ENCODE results near the gene C8G. TPM values are rescaled to one million over a fixed set of nuclear protein-coding genes. Genes with fewer than 3 reads are reported as not detected.

C8G gene
- total RNA-seq, 1 donor from 2014 or later, result not detected

DNA sequence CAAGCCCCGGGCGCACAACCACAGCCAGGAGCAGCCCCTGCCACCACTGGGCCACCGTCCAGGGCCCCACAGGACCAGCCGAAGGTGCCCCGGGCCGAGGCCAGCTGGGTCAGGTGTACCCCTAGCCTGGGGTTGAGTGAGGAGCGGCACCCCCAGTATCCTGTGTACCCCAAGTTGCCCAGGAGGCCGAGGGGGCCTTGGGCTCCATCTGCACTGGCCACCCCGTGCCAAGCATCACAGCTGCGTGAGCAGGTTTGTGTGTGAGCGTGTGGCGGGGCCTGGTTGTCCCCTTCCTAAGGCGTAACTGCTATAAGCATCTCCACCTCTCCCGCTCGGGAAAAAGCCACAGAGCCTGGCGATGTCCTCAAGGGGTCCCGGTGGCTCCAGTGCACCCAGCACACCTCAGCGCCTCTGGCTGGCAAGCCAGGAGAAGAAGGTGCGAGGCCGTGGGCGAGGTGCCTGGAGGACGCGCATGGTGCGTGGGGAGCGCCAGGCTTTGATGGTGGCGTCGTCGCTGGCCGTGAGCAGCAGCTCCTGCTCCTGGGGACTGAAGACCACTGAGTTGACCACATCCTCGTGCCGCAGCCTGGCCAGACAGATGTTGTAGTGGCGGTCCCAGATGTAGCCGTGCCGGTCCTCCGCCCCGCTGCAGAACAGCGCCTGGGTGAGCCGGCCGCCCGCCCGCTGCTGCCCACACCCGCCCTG is 4.4 kb upstream of the C8G start:
- Histone ChIP-seq H3K4me3 (ENCODE audit: low read depth, low read length) (no peak overlapping the region), H3K36me3 (ENCODE audit: control insufficient read depth, insufficient read depth, low read length) (peaks cover 1% of the 10 kb centered on the region), H3K27me3 (ENCODE audit: control insufficient read depth, insufficient read depth, low read length) (no peaks in the 10 kb centered on the region)
- TF ChIP-seq, protein P1, sequence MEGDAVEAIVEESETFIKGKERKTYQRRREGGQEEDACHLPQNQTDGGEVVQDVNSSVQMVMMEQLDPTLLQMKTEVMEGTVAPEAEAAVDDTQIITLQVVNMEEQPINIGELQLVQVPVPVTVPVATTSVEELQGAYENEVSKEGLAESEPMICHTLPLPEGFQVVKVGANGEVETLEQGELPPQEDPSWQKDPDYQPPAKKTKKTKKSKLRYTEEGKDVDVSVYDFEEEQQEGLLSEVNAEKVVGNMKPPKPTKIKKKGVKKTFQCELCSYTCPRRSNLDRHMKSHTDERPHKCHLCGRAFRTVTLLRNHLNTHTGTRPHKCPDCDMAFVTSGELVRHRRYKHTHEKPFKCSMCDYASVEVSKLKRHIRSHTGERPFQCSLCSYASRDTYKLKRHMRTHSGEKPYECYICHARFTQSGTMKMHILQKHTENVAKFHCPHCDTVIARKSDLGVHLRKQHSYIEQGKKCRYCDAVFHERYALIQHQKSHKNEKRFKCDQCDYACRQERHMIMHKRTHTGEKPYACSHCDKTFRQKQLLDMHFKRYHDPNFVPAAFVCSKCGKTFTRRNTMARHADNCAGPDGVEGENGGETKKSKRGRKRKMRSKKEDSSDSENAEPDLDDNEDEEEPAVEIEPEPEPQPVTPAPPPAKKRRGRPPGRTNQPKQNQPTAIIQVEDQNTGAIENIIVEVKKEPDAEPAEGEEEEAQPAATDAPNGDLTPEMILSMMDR (IDR thresholded peaks at IDR 0.05; ENCODE audit: insufficient read depth, low read length, poor library complexity, severe bottlenecking), result no peak
- no peak for DNase-seq (ENCODE audit: low read depth)

DNA sequence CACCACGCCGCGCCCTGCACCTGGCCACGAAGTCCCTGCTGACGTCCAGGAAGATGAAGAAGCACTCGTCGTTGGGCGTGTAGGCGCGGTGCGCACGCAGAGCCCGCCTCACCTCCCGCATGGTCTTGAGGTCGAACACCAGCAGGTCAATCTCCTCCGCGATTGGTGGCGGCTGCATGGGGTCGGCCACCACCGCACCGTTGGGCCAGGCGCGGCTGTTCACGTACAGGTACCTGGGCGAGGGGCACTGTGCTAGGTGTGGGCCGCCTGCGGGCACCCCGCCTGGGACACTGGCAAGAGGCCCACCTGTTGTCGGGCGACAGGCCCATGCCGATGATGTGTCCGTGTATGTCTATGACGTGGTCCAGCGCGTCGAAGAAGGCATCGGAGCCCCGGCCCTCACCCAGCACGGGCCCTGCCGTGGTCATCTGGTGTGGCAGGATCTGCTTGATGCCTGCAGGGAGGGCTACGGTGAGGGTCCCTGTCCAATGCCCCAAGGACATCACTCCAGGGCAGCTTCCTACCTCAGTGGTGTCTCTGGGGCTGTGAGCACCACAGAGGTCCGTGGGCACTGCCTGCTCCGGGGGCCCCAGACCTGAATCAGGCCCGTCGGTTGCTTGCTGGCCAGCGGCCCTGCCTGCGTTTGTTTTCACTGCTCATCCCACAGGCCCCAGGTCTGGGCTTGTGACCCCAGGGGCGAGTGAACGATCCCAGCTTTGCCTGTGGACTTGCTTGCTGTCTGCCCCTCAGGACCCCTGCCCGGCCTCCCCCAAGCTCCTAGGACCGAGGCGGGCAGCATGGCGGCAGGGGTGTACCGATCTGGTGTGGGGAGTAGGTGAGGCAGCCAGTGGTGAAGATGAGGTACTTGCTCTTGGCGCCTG is 3.6 kb upstream of the C8G start:
- TF ChIP-seq, protein P1 (IDR thresholded peaks at IDR 0.05; ENCODE audit: insufficient read depth, low read length, poor library complexity, severe bottlenecking), result no peak
- DNase-seq (ENCODE audit: low read depth), result no peak

DNA sequence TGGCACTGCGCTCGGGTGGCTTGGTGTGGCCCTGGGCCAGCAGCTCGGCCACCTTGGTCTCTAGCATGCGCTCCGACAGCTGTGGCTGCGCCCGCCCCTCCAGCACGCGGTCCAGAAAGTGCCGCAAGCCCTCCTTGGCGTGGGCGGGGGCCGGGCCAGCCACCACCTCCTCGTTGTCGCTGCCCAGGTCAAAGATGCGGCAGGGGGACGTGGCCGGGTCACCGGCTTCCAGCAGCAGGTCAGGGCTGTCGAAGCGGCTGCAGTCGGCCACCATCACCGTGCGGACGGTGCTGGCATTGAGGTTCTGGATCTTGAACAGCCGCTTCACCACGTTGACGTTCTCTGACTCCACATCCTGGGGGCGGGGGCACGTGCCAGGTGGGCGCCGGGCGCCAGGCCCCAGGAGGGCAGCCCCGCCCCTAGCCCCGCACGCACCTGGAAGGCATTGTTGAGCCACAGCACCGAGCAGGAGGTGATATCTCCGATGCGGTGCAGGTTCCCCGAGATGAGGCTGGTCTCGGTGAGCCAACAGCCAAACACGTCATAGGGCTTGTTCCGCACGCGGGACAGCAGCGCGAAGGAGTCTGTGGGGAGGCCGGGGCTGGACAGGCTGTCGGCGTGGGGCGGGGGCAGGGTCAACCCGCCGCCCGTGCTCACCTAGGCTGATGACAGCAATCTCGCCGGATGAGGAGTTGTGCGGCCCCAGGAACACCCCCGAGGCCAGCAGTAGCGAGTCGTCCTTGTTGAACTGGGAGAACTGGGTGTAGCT is 2.7 kb upstream of the C8G start:
- Histone ChIP-seq H3K4me3 (ENCODE audit: low read depth, low read length) (no peak overlapping the region), H3K36me3 (ENCODE audit: control insufficient read depth, insufficient read depth, low read length) (peaks cover 1% of the 10 kb centered on the region)
- DNase-seq (ENCODE audit: low read depth), result no peak

More for the DNA sequence above, 3.6 kb upstream of the C8G start:
- H3K36me3 ChIP-seq (ENCODE audit: control insufficient read depth, insufficient read depth, low read length), result peaks cover 1% of the 10 kb centered on the region
- no peaks in the 10 kb centered on the region for H3K27me3 ChIP-seq (ENCODE audit: control insufficient read depth, insufficient read depth, low read length)
- H3K4me3 ChIP-seq (ENCODE audit: low read depth, low read length), result no peak overlapping the region

DNA sequence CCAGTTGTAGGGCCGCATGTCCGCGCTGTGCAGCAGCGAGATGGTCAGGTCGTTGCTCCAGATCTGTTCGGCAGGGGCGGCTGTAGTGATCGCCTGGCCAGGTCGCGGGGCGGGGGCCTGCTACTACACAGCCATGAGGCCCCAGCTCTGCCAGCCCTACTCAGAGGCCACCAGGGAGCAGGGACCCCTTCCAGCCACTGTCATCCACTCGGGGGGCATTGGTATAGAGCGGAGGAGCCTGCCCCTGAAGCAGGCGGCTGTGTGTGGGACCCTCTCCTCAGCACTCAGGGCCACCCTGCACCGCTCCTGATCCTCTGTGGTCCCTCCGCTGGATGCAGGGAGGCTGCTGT is 2.2 kb upstream of the C8G start:
- H3K4me3 ChIP-seq (ENCODE audit: low read depth, low read length), result peak overlapping the region; percentile 92
- DNase-seq (ENCODE audit: low read depth), result no peak
- no peaks in the 10 kb centered on the region for H3K27me3 ChIP-seq (ENCODE audit: control insufficient read depth, insufficient read depth, low read length)
- TF ChIP-seq, protein P1 (IDR thresholded peaks at IDR 0.05; ENCODE audit: insufficient read depth, low read length, poor library complexity, severe bottlenecking), result no peak
- peaks cover 1% of the 10 kb centered on the region for H3K36me3 ChIP-seq (ENCODE audit: control insufficient read depth, insufficient read depth, low read length)

More for the DNA sequence above, 2.7 kb upstream of the C8G start:
- TF ChIP-seq, protein P1 (IDR thresholded peaks at IDR 0.05; ENCODE audit: insufficient read depth, low read length, poor library complexity, severe bottlenecking), result no peak
- no peaks in the 10 kb centered on the region for H3K27me3 ChIP-seq (ENCODE audit: control insufficient read depth, insufficient read depth, low read length)

DNA sequence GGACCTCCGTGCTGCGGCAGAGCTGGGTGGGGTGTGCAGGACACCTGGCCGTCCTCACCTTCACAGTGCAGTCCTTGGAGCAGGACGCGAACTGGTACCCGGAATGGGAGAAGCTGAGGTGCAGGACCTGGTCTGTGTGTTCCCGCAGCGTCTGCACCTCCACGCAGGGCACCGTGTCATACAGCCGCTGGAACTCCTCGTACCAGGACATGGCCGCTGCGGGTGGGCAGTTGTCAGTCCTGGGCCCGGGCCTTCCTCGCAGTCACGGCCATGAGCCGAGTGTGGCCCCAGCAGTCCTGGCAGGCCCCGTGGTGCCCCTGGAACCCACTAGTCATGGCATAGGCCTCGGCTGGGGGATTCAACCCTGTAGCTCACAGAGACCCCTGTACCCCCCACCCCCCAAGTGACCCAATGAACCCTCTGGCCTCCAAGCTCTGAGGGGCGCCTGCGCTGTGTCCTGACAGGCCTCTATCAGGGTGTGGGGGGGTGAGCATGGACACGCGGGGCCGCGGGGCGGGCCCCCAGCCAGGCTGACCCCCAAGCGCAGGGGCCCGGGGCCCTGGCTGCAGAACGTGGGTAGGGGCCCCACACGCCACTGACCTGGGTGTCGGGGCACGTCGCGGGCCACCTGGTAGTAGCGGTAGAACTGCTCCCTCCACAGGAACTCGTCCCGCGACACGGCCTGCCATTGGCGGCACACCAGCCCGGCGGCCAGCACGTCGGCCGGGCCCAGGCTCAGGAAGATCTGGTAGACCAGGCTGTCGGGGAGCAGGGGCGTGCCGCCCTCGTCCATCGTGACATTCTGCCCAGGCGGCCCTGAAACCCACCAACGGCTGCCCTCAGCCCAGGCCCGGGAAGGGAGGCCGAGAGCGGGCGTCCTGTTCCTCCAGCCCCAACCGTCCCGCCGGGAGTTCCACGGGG is 1.5 kb upstream of the C8G start:
- Histone ChIP-seq H3K27me3 (ENCODE audit: control insufficient read depth, insufficient read depth, low read length) (no peaks in the 10 kb centered on the region), H3K4me3 (ENCODE audit: low read depth, low read length) (peak overlapping the region; percentile 92), H3K36me3 (ENCODE audit: control insufficient read depth, insufficient read depth, low read length) (peaks cover 1% of the 10 kb centered on the region)
- TF ChIP-seq, protein P1 (IDR thresholded peaks at IDR 0.05; ENCODE audit: insufficient read depth, low read length, poor library complexity, severe bottlenecking), result no peak
- no peak for DNase-seq (ENCODE audit: low read depth)
